Measurements from ENCODE around the gene NFATC1.

Gene NFATC1

DNA sequence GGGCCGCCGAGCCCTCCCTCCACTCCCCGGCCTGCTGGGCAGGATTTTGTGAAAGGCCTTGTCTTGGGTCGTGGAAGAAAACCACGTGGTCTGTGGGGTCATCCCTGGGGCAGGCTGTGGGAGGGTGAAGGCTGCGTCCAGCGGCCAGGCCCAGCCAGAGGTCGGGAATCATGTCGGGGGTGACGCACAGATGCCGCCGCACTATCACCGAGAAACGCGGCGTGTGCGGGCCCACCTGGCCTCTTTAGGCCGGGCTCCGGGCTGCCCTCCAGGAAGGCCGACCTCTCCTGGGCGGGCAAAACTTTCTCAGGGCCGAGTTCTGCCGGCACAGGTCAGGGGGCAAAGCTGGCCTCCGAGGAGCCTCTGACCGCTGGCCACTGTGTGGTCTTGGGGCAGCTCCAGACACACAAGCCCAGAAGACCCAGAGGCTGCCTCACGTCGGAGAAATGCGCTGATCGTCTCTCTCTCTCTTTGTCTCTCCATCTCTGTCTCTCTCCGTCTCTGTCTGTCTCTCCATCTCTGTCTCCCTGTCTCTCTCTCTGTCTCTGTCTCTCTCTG lies 28.4 kb downstream of the NFATC1 start:
- Histone ChIP-seq H3K36me3 (no peaks in the 10 kb centered on the region), H3K27me3 (no peaks in the 10 kb centered on the region), H3K9me3 (no peaks in the 10 kb centered on the region), H3K4me1 (ENCODE audit: control insufficient read depth in 1 of 2, insufficient read depth in 1 of 2, low read depth in 1 of 2, low read length in 1 of 2) (no peaks in the 10 kb centered on the region), H3K27ac (no peak overlapping the region), H3K4me3 (ENCODE audit: low read depth in 1 of 2, low read length in 1 of 2) (no peak overlapping the region)
- TF ChIP-seq, protein P1, sequence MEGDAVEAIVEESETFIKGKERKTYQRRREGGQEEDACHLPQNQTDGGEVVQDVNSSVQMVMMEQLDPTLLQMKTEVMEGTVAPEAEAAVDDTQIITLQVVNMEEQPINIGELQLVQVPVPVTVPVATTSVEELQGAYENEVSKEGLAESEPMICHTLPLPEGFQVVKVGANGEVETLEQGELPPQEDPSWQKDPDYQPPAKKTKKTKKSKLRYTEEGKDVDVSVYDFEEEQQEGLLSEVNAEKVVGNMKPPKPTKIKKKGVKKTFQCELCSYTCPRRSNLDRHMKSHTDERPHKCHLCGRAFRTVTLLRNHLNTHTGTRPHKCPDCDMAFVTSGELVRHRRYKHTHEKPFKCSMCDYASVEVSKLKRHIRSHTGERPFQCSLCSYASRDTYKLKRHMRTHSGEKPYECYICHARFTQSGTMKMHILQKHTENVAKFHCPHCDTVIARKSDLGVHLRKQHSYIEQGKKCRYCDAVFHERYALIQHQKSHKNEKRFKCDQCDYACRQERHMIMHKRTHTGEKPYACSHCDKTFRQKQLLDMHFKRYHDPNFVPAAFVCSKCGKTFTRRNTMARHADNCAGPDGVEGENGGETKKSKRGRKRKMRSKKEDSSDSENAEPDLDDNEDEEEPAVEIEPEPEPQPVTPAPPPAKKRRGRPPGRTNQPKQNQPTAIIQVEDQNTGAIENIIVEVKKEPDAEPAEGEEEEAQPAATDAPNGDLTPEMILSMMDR (IDR thresholded peaks at IDR 0.05) = no peak

DNA sequence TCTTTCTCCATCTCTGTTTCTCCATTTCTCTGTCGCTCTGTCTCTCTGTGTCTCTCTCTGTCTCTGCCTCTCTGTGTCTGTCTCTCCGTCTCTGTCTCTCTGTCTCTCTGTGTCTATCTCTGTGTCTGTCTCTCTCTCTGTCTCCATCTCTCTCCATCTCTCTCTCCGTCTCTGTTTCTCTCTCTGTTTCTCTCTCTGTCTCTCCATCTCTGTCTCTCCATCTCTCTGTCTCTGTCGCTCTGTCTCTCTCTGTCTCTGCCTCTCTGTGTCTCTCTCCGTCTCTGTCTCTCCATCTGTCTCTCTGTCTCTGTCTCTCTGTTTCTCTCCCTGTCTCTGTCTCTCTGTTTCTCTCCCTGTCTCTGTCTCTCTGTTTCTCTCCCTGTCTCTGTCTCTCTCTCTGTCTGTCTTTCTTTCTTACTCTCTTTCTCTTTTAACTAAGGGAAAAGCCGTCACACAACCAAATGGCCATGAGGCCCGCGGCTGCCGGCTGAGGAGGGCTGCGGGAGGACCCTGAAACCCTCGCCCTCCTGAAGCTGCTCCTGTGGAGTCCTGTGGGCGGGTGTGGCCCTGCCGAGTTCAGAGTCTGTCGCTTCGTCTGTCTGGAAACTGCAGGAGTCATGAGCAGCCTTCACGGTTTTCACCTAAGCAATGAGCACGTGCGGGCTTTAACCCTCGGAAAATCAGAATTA lies 29.3 kb downstream of the NFATC1 start:
- Histone ChIP-seq H3K4me3 (ENCODE audit: low read depth in 1 of 2, low read length in 1 of 2) (no peak overlapping the region), H3K36me3 (no peaks in the 10 kb centered on the region), H3K27ac (no peak overlapping the region)

DNA sequence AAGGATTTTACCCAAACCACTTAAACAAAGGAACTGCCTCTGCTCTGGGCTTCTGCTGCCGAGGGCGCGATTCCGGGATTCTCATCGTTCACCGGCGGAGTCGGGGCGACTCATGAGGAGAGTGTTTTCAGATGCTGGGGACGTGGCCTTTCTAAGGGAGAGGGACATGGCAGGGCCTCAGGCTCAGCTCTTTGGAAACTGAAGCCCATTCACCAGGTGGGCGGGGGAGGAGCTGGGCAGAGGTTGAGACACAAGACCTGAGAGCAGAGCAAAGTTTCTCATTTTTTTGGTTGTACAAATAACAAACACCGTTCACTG lies 29.8 kb downstream of the NFATC1 start:
- Histone ChIP-seq H3K36me3 (no peaks in the 10 kb centered on the region), H3K4me3 (ENCODE audit: low read depth in 1 of 2, low read length in 1 of 2) (no peak overlapping the region), H3K9me3 (no peaks in the 10 kb centered on the region), H3K27ac (no peak overlapping the region), H3K4me1 (ENCODE audit: control insufficient read depth in 1 of 2, insufficient read depth in 1 of 2, low read depth in 1 of 2, low read length in 1 of 2) (no peaks in the 10 kb centered on the region), H3K27me3 (no peaks in the 10 kb centered on the region)
- TF ChIP-seq, protein P1 (IDR thresholded peaks at IDR 0.05) = no peak

More for the DNA sequence above, 29.3 kb downstream of the NFATC1 start:
- Histone ChIP-seq H3K27me3 (no peaks in the 10 kb centered on the region), H3K9me3 (no peaks in the 10 kb centered on the region), H3K4me1 (ENCODE audit: control insufficient read depth in 1 of 2, insufficient read depth in 1 of 2, low read depth in 1 of 2, low read length in 1 of 2) (no peaks in the 10 kb centered on the region)
- TF ChIP-seq, protein P1 (IDR thresholded peaks at IDR 0.05) = no peak

GRCh38 chr18:79426376-79427300 lies 30.9 kb downstream of the NFATC1 start:
- Histone ChIP-seq H3K9me3 (no peaks in the 10 kb centered on the region), H3K27me3 (no peaks in the 10 kb centered on the region), H3K27ac (no peak overlapping the region), H3K36me3 (no peaks in the 10 kb centered on the region), H3K4me1 (ENCODE audit: control insufficient read depth in 1 of 2, insufficient read depth in 1 of 2, low read depth in 1 of 2, low read length in 1 of 2) (no peaks in the 10 kb centered on the region), H3K4me3 (ENCODE audit: low read depth in 1 of 2, low read length in 1 of 2) (no peak overlapping the region)
- TF ChIP-seq, protein P1 (IDR thresholded peaks at IDR 0.05) = no peak

DNA sequence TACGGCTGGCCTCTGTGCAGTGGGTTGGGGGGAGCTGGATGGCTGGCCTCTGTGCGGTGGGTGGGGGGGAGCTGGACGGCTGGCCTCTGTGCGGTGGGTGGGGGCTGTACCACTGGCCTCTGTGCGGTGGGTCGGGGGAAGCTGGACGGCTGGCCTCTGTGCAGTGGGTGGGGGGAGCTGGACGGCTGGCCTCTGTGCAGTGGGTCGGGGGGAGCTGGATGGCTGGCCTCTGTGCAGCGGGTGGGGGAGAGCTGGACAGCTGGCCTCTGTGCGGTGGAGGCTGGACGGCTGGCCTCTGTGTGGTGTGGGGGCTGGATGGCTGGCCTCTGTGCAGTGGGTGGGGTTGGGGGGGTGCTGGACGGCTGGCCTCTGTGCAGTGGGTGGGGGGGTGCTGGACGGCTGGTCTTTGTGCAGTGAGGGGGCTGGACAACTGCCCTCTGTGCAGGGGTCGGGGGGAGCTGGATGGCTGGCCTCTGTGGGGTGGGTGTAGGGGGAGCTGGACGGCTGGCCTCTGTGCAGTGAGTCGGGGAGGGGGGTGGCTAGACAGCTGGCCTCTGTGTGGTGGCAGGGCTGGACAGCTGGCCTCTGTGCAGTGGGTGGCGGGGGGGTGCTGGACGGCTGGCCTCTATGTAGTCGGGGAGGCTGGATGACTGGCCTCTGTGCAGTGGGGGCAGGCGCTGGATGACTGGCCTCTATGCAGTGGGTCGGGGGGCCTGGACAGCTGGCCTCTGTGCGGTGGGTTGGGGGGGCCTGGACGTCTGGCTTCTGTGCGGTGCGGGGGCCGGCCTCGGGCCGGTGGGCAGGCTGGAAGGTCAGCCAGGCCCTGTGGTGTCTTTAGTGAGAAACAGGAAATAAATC lies 31.9 kb downstream of the NFATC1 start:
- Histone ChIP-seq H3K27me3 (no peaks in the 10 kb centered on the region), H3K36me3 (no peaks in the 10 kb centered on the region), H3K27ac (no peak overlapping the region), H3K4me1 (ENCODE audit: control insufficient read depth in 1 of 2, insufficient read depth in 1 of 2, low read depth in 1 of 2, low read length in 1 of 2) (no peaks in the 10 kb centered on the region), H3K4me3 (ENCODE audit: low read depth in 1 of 2, low read length in 1 of 2) (no peak overlapping the region), H3K9me3 (no peaks in the 10 kb centered on the region)
- TF ChIP-seq, protein P1 (IDR thresholded peaks at IDR 0.05) = no peak
